PC-3 (cell line): Measurements from ENCODE around the gene RALB.

ENCODE experiments used
- CTCF ChIP-seq: fragments of 300-600 bp; sonication (generic); conservative IDR thresholded peaks from 2 replicates; pipeline ENCODE4 v1.5.1; 2017; ENCODE audit warnings: antibody characterized with exemption, low read depth, mild to moderate bottlenecking, low read length
- EZH2 ChIP-seq: fragments of 300-600 bp; sonication (generic); IDR thresholded peaks from one replicate; pipeline ENCODE4 v1.6.1; 2017; ENCODE audit warnings: antibody characterized with exemption, mild to moderate bottlenecking, low read length; ENCODE audit not compliant: unreplicated experiment
- EZH2phosphoT487 ChIP-seq: fragments of 300-600 bp; sonication (generic); IDR thresholded peaks from 2 replicates; pipeline ENCODE4 v1.6.1; 2018; ENCODE audit warnings: mild to moderate bottlenecking, antibody characterized with exemption, low read length, borderline replicate concordance

GRCh38 chr2:120331903-120332302 is 79.3 kb downstream of the RALB start:
- no peak for TF ChIP-seq CTCF
- TF ChIP-seq EZH2phosphoT487 = no peak
- TF ChIP-seq EZH2 = no peak
